ENCODE measurements around the gene CHAT. TPM values are rescaled to one million over a fixed set of nuclear protein-coding genes. Genes with fewer than 3 reads are reported as not detected.

The CHAT gene
- total RNA-seq, 2 donors from 2014 or later: 0.40 TPM; not detected in 1

GRCh38 chr10:49650724-49651034 lies 36.8 kb downstream of the CHAT start:
- Histone ChIP-seq H3K4me1 (replicated peaks) (no peaks in the 10 kb centered on the region), H3K9me3 (no peaks in the 10 kb centered on the region), H3K36me3 (no peaks in the 10 kb centered on the region), H3K4me3 (no peak overlapping the region), H3K27me3 (replicated peaks; ENCODE audit: insufficient read depth) (no peaks in the 10 kb centered on the region), H3K27ac (no peak overlapping the region)
- DNase-seq (ENCODE audit: low spot score): no peak
- TF ChIP-seq CTCF (IDR thresholded peaks at IDR 0.05) (no peak), POLR2A (IDR thresholded peaks at IDR 0.05) (no peak), POLR2AphosphoS5 (IDR thresholded peaks at IDR 0.05) (no peak)
- intact Hi-C loops (cut with DNase I): no loop called here
- 80% methylated on average over 1 of the region's 1 CpG for WGBS

DNA sequence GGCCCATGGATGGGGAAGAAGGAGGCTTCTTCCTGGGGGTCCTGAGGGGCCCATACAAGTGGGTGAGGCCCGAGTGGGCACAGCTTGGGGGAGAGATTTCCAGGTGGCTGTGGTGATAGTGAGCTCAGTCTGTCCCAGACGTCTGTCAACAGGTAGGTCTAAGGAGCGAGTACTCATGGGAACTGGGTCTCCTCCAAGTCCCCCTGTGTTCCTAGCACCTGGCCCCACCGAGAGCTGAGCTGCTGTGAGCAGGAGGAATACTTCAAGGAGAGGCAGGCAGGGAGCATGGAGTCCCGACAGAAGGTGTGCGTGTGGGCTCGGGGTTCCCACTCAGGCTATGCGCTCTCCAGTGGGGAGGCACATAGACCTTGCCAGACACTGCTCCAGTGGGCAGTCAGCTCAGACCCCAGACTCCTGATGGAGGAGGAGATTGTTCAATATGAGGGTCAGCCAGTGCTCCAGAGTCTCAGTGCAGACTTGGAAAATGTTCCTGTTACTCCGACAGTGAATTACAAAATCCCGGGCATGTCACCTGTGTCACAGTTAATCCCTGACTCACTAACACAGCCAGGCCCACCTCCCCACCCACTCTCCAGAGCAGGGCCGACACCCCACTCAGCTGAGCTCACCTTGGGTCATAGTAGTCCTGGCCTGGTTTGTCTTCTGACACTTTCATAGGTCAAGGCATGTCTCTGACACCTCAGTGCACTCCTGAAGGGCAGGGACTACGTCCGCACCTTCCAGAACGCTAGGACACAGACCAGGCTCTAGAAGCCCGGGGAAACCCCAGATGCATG lies 37.4 kb downstream of the CHAT start:
- DNase-seq (ENCODE audit: low spot score): no peak
- no peaks in the 10 kb centered on the region for H3K4me1 ChIP-seq (replicated peaks)
- H3K27ac ChIP-seq: no peak overlapping the region
- H3K4me3 ChIP-seq: no peak overlapping the region
- intact Hi-C loops (cut with DNase I): no loop called here
- no peaks in the 10 kb centered on the region for H3K36me3 ChIP-seq
- WGBS: 76% methylated on average over 15 of the region's 15 CpGs
- no peaks in the 10 kb centered on the region for H3K9me3 ChIP-seq
- no peaks in the 10 kb centered on the region for H3K27me3 ChIP-seq (replicated peaks; ENCODE audit: insufficient read depth)
- TF ChIP-seq POLR2AphosphoS5 (IDR thresholded peaks at IDR 0.05): no peak
- no peak for TF ChIP-seq POLR2A (IDR thresholded peaks at IDR 0.05)
- no peak for TF ChIP-seq CTCF (IDR thresholded peaks at IDR 0.05)

DNA sequence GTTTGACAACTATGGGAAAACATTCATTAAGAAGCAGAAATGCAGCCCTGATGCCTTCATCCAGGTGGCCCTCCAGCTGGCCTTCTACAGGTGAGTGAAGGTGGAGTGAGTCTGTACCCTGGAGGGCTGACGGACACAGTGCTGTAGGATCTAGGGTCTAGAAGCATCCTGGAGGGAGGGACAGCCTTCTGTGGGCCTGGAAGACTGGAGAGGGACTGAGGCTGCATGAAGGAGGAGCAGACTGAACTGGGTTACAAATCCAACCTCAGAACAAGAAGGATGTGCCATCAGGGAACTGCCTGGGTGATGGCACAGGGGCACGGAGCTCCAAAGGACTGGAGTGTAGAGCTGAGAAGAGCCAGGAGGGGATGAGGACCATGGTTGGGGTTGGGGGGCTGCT lies 38.1 kb downstream of the CHAT start:
- 75% methylated on average over 2 of the region's 2 CpGs for WGBS
- no peaks in the 10 kb centered on the region for H3K9me3 ChIP-seq
- no peak overlapping the region for H3K27ac ChIP-seq
- no peaks in the 10 kb centered on the region for H3K4me1 ChIP-seq (replicated peaks)
- DNase-seq (ENCODE audit: low spot score): no peak
- TF ChIP-seq POLR2AphosphoS5 (IDR thresholded peaks at IDR 0.05) (no peak), POLR2A (IDR thresholded peaks at IDR 0.05) (no peak), CTCF (IDR thresholded peaks at IDR 0.05) (no peak)
- H3K4me3 ChIP-seq: no peak overlapping the region
- H3K36me3 ChIP-seq: no peaks in the 10 kb centered on the region
- intact Hi-C loops (cut with DNase I): no loop called here
- no peaks in the 10 kb centered on the region for H3K27me3 ChIP-seq (replicated peaks; ENCODE audit: insufficient read depth)

- no peak for DNase-seq (ENCODE audit: low spot score)
- WGBS: 80% methylated on average over 15 of the region's 15 CpGs
- no peaks in the 10 kb centered on the region for H3K27me3 ChIP-seq (replicated peaks; ENCODE audit: insufficient read depth)
- H3K4me1 ChIP-seq (replicated peaks): no peaks in the 10 kb centered on the region
- H3K4me3 ChIP-seq: no peak overlapping the region
- intact Hi-C loops (cut with DNase I): no loop called here
- TF ChIP-seq CTCF (IDR thresholded peaks at IDR 0.05): no peak
- TF ChIP-seq POLR2A (IDR thresholded peaks at IDR 0.05): no peak
- TF ChIP-seq POLR2AphosphoS5 (IDR thresholded peaks at IDR 0.05): no peak
- H3K9me3 ChIP-seq: no peaks in the 10 kb centered on the region
- no peaks in the 10 kb centered on the region for H3K36me3 ChIP-seq
- no peak overlapping the region for H3K27ac ChIP-seq
Measured at GRCh38 chr10:49652421-49653272, 38.8 kb downstream of the CHAT start.
